HepG2 (cell line): ENCODE measurements around the gene RASA2. TPM values are rescaled to one million over a fixed set of nuclear protein-coding genes. Genes with fewer than 3 reads are reported as not detected.

Experiments
- DBP ChIP-seq: sonication (generic); formaldehyde crosslinking; IDR thresholded peaks from 2 replicates; pipeline ENCODE4 v1.4.0; 2020; ENCODE audit warnings: missing genetic modification reagents; ENCODE audit errors: not compliant biosample characterization
- GTF2F1 ChIP-seq: fragments of 150-350 bp; IDR thresholded peaks from 2 replicates; pipeline ENCODE4 v1.6.1; 2014; ENCODE audit warnings: low read length
- HHEX ChIP-seq: IDR thresholded peaks from 2 replicates; pipeline ENCODE4 v1.6.1; 2016; ENCODE audit warnings: control low read depth
- HMGXB4 ChIP-seq, 2 experiments: sonication (generic) in 1 of 2; formaldehyde crosslinking in 1 of 2; IDR thresholded peaks; 2 replicates each; pipeline versions ENCODE4 v1.4.0 to v1.6.1; 2018 to 2020; ENCODE audit warnings: missing genetic modification reagents in 2 of 2, borderline replicate concordance in 1 of 2, low read depth in 1 of 2, mild to moderate bottlenecking in 1 of 2, missing biosample characterization in 1 of 2
- HNRNPK ChIP-seq: fragments of 200-400 bp; formaldehyde crosslinking; IDR thresholded peaks from 2 replicates; pipeline ENCODE4 v1.6.1; 2018; ENCODE audit warnings: low read length, low read depth, moderate library complexity, mild to moderate bottlenecking; ENCODE audit not compliant: poor library complexity, severe bottlenecking
- KDM5B ChIP-seq: sonication (generic); formaldehyde crosslinking; IDR thresholded peaks from 2 replicates; pipeline ENCODE4 v1.4.0; 2020; ENCODE audit warnings: missing genetic modification reagents, mild to moderate bottlenecking, borderline replicate concordance
- MIXL1 ChIP-seq: IDR thresholded peaks from 2 replicates; pipeline ENCODE4 v1.6.1; 2016
- MXD1 ChIP-seq: sonication (generic); formaldehyde crosslinking; IDR thresholded peaks from 2 replicates; pipeline ENCODE4 v1.4.0; 2020; ENCODE audit warnings: mild to moderate bottlenecking, missing genetic modification reagents
- ZBTB4 ChIP-seq: sonication (generic); formaldehyde crosslinking; IDR thresholded peaks from 2 replicates; pipeline ENCODE4 v1.4.0; 2020; ENCODE audit warnings: missing genetic modification reagents, mild to moderate bottlenecking, borderline replicate concordance
- ZNF350 ChIP-seq: sonication (generic); formaldehyde crosslinking; IDR thresholded peaks from 2 replicates; pipeline ENCODE4 v1.4.0; 2020; ENCODE audit warnings: mild to moderate bottlenecking, low read depth, missing genetic modification reagents, borderline replicate concordance
- ZNF558 ChIP-seq: sonication (generic); formaldehyde crosslinking; IDR thresholded peaks from 2 replicates; pipeline ENCODE4 v1.9.0; 2022; ENCODE audit warnings: mild to moderate bottlenecking, missing genetic modification reagents, borderline replicate concordance
- polyA plus RNA-seq, 8 experiments: library from polyadenylated mRNA; depleted of rRNA in 3 of 8; stranded (reverse) in 7 of 8; unstranded in 1 of 8; fragments of >200 nt; fragmentation: Illumina TruSeq in 4 of 8; extraction: Trizol in 4 of 8; gene quantifications; 2 replicates each; pipeline versions ENCODE4 v1.2.1 to v1.2.3, GENCODE V29; 2011 to 2016; ENCODE audit warnings: low read depth in 4 of 8, missing spikeins in 1 of 8, mixed read lengths in 1 of 8; ENCODE audit not compliant: insufficient read depth in 1 of 8
- total RNA-seq, 5 experiments: library from RNA; depleted of rRNA; stranded (reverse); fragments of >200 nt; fragmentation: Illumina TruSeq; extraction: Trizol; gene quantifications; 2 replicates each; pipeline ENCODE4 v1.2.3, GENCODE V29; 2016; ENCODE audit warnings: low read depth in 1 of 5
- TF ChIP-seq, protein P1 (sequence below): sonication (generic); formaldehyde crosslinking; IDR thresholded peaks from 2 replicates; pipeline ENCODE4 v1.8.1; 2022; ENCODE audit warnings: mild to moderate bottlenecking, missing genetic modification reagents
- TF ChIP-seq, protein P2 (sequence below): sonication (generic); formaldehyde crosslinking; IDR thresholded peaks from 2 replicates; pipeline ENCODE4 v1.5.0; 2020; ENCODE audit warnings: missing genetic modification reagents

Gene RASA2
- total and polyA plus RNA-seq, 2 of the 13 experiments (the other 11 are each of a cell fraction or from before 2014, with no cell fraction given): 5.4 to 8.5 TPM

DNA sequence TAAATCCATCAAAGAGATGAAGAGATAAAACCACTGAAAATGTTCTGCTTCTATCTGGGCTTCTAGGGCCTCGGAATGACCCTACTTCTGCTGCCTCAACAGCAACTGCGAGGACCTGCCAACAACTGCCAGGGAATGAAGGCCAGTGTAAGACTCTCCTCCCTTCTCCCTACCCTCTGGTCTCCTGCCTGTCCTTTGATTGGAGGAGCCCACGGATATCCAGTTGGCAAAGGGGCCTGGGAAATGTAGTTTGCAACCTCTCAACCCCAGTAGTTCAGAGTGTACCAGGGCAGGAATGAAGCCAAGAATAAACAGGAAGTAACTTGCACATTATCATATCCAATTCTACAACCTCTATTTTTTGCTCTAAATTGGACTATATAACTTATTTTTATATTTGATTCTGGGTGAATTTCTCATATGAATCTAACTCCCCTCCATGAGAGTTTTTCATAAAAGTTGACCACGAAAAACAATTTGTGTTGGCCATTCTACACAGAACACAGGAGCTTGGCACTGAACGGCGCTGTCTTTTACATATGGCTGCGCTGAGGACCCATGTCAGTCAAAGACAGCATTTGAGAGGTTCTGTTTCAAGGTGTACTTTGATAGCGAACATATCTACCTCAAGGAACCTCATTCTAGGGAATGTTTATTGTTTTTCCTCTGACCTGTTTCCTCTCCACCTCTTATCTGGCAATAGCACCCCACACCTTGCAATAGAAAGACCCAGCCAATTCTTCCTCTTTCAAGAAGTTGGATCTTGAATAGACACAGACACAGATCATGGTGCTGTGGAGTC lies 160.1 kb downstream of the RASA2 start (continued):
- TF ChIP-seq, protein P1, sequence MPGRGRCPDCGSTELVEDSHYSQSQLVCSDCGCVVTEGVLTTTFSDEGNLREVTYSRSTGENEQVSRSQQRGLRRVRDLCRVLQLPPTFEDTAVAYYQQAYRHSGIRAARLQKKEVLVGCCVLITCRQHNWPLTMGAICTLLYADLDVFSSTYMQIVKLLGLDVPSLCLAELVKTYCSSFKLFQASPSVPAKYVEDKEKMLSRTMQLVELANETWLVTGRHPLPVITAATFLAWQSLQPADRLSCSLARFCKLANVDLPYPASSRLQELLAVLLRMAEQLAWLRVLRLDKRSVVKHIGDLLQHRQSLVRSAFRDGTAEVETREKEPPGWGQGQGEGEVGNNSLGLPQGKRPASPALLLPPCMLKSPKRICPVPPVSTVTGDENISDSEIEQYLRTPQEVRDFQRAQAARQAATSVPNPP: no peak
- TF ChIP-seq DBP (CRISPR knock-in tag): no peak
- TF ChIP-seq ZNF350 (CRISPR knock-in tag): no peak
- TF ChIP-seq HMGXB4 (CRISPR knock-in tag; IDR thresholded peaks at IDR 0.05; ENCODE audit: borderline replicate concordance in 1 of 2, low read depth in 1 of 2): no peak
- no peak for TF ChIP-seq KDM5B
- no peak for TF ChIP-seq ZNF558 (CRISPR knock-in tag)
- no peak for TF ChIP-seq HHEX (CRISPR knock-in tag)
- TF ChIP-seq HNRNPK: no peak
- TF ChIP-seq, protein P2, sequence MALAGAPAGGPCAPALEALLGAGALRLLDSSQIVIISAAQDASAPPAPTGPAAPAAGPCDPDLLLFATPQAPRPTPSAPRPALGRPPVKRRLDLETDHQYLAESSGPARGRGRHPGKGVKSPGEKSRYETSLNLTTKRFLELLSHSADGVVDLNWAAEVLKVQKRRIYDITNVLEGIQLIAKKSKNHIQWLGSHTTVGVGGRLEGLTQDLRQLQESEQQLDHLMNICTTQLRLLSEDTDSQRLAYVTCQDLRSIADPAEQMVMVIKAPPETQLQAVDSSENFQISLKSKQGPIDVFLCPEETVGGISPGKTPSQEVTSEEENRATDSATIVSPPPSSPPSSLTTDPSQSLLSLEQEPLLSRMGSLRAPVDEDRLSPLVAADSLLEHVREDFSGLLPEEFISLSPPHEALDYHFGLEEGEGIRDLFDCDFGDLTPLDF (CRISPR knock-in tag): no peak
- TF ChIP-seq ZBTB4 (CRISPR knock-in tag): no peak
- no peak for TF ChIP-seq GTF2F1
- TF ChIP-seq MIXL1 (CRISPR knock-in tag): no peak
- TF ChIP-seq MXD1 (CRISPR knock-in tag): no peak
